GM10847 (cell line): ENCODE data around the gene PI3.

Experiments
- POLR2A ChIP-seq: IDR thresholded peaks from 2 replicates; pipeline ENCODE4 v1.6.1; 2011; ENCODE audit not compliant: insufficient read length; ENCODE audit errors: extremely low read depth

PI3 gene

GRCh38 chr20:45181639-45182038, 6.9 kb downstream of the PI3 start:
- no peak for TF ChIP-seq POLR2A

GRCh38 chr20:45183084-45183483, 8.4 kb downstream of the PI3 start:
- TF ChIP-seq POLR2A, result no peak

GRCh38 chr20:45187693-45188092, 13.0 kb downstream of the PI3 start:
- no peak for TF ChIP-seq POLR2A

GRCh38 chr20:45189067-45189609, 14.4 kb downstream of the PI3 start:
- no peak for TF ChIP-seq POLR2A

- TF ChIP-seq POLR2A, result no peak
Observed at GRCh38 chr20:45189861-45190260, 15.2 kb downstream of the PI3 start.

- TF ChIP-seq POLR2A, result no peak
Observed at GRCh38 chr20:45191926-45192325, 17.2 kb downstream of the PI3 start.

GRCh38 chr20:45193331-45193730, 18.6 kb downstream of the PI3 start:
- no peak for TF ChIP-seq POLR2A

- TF ChIP-seq POLR2A, result no peak
Observed at GRCh38 chr20:45206725-45207124, 32.0 kb downstream of the PI3 start, which contains the start of gene SEMG1. Gene SEMG1 (plus strand): TSS chr20:45207033. CDS start chr20:45207054, 21 bp downstream.

- no peak for TF ChIP-seq POLR2A
Observed at GRCh38 chr20:45209924-45210323, 35.2 kb downstream of the PI3 start.

- TF ChIP-seq POLR2A, result no peak
Observed at GRCh38 chr20:45211569-45212474, 37.1 kb downstream of the PI3 start.

- no peak for TF ChIP-seq POLR2A
Observed at GRCh38 chr20:45212836-45213235, 38.1 kb downstream of the PI3 start.

- TF ChIP-seq POLR2A, result no peak
Observed at GRCh38 chr20:45218124-45218523, 43.4 kb downstream of the PI3 start.

- TF ChIP-seq POLR2A, result no peak
Observed at GRCh38 chr20:45218636-45219035, 43.9 kb downstream of the PI3 start.

- TF ChIP-seq POLR2A, result no peak
Observed at GRCh38 chr20:45221076-45221475, 46.4 kb downstream of the PI3 start, which contains the start of gene SEMG2. Gene SEMG2 (plus strand): TSS chr20:45221373. CDS start chr20:45221390, 17 bp downstream.

- TF ChIP-seq POLR2A, result no peak
Observed at GRCh38 chr20:45223136-45223535, 48.4 kb downstream of the PI3 start.
